Stomach (tissue), 9 donors: Measurements from ENCODE around the gene ATP10B. TPM values are rescaled to one million over a fixed set of nuclear protein-coding genes. Genes with fewer than 3 reads are reported as not detected.
"Not testable (repeated sequence)": the region's sequence is repeated elsewhere in the genome, so short reads cannot be mapped to it uniquely, and the experiment has no call there.

Source experiments
- DNase-seq, 2 donors: peaks; one replicate each; pipeline versions ENCODE4 v3.0.0 to v3.0.0-alpha.2; 2013 to 2019
- H3K27ac ChIP-seq, 5 donors: fragments of 200-600 bp in 4 of 5; sonication (generic) in 4 of 5; one replicate each; pipeline ENCODE4 v1.5.1; 2013 to 2019; ENCODE audit warnings: mild to moderate bottlenecking in 1 of 5, moderate library complexity in 1 of 5
- H3K27me3 ChIP-seq, 3 donors: fragments of 200-600 bp; sonication (generic); one replicate each; pipeline ENCODE4 v1.5.1; 2017 to 2019; ENCODE audit warnings: mixed run types in 1 of 3
- H3K36me3 ChIP-seq, 4 donors: fragments of 200-600 bp; sonication (generic); 1 replicate in 3 of 4; 2 replicates in 1 of 4; pipeline ENCODE4 v1.5.1; 2016 to 2019
- H3K4me1 ChIP-seq, 4 donors: fragments of 200-600 bp; sonication (generic); one replicate each; pipeline ENCODE4 v1.5.1; 2016 to 2019
- H3K4me3 ChIP-seq, 4 donors: fragments of 200-600 bp; sonication (generic) in 3 of 4; one replicate each; pipeline ENCODE4 v1.5.1; 2016 to 2019; ENCODE audit warnings: mild to moderate bottlenecking in 1 of 4
- H3K9me3 ChIP-seq, 4 donors: fragments of 200-600 bp; sonication (generic); one replicate each; pipeline ENCODE4 v1.5.1; 2016 to 2019
- CTCF ChIP-seq, 7 experiments: fragments of 450-650 bp in 4 of 7; fragments of 200-600 bp in 3 of 7; sonication (generic) in 3 of 7; IDR thresholded peaks; one replicate each; pipeline ENCODE4 v1.5.1; 2016 to 2019; ENCODE audit warnings: antibody characterized with exemption in 7 of 7, control low read depth in 2 of 7, mild to moderate bottlenecking in 1 of 7
- EP300 ChIP-seq: sonication (generic); formaldehyde crosslinking; IDR thresholded peaks from one replicate; pipeline ENCODE4 v1.6.1; 2017; ENCODE audit warnings: antibody characterized with exemption
- POLR2A ChIP-seq, 4 donors: fragments of 450-650 bp; IDR thresholded peaks; one replicate each; pipeline ENCODE4 v1.6.1; 2016; ENCODE audit warnings: antibody characterized with exemption in 4 of 4, control low read depth in 2 of 4, mild to moderate bottlenecking in 1 of 4, moderate library complexity in 1 of 4
- POLR2AphosphoS5 ChIP-seq, 3 donors: sonication (generic); formaldehyde crosslinking; IDR thresholded peaks; one replicate each; pipeline ENCODE4 v1.6.1; 2016; ENCODE audit warnings: antibody characterized with exemption in 3 of 3
- WGBS, 5 donors: extraction: QIAGEN DNeasy Blood & Tissue Kit in 3 of 5; methylation state at CpG; one replicate each; pipeline versions ENCODE4 v1.1.5 to v1.1.7; 2013 to 2018; 5-methylcytosine and 5-hydroxymethylcytosine counted together
- intact Hi-C: fragments of 100-400 bp; cut with DNase I; formaldehyde crosslinking; loops from one replicate; pipeline ENCODE4 v1.15.1; 2023; ENCODE audit warnings: low total_unique reads
- polyA plus RNA-seq, 3 donors: library from polyadenylated mRNA; stranded (reverse); fragments of 200-250 nt; gene quantifications; one replicate each; pipeline ENCODE4 v1.2.3, GENCODE V29; 2013
- total RNA-seq, 5 donors: library from RNA; depleted of rRNA; stranded (reverse); fragments of >200 nt; gene quantifications; one replicate each; pipeline versions ENCODE4 v1.1.0 to v1.2.3, GENCODE V29; 2014 to 2016
- donor health status: healthy with polysubstance abuse.
- donor health status: Bipolar disorder and iron deficiency.
- donor health status: healthy.

The ATP10B gene
- total and polyA plus RNA-seq, 8 donors, result 0.25 to 115 (median 4.4) TPM

GRCh38 chr5:160835376-160835775 lies 16.6 kb downstream of the ATP10B start:
- no peak for TF ChIP-seq POLR2A (IDR thresholded peaks at IDR 0.05)
- TF ChIP-seq EP300, result no peak
- no peak for TF ChIP-seq POLR2AphosphoS5 (IDR thresholded peaks at IDR 0.05)
- TF ChIP-seq CTCF (IDR thresholded peaks at IDR 0.05), result no peak
- no peaks in the 10 kb centered on the region for H3K27me3 ChIP-seq
- H3K4me3 ChIP-seq, result no peak overlapping the region
- H3K36me3 ChIP-seq, result no peaks in the 10 kb centered on the region
- intact Hi-C loops, result no loop called here
- no peak for DNase-seq
- no peak overlapping the region for H3K27ac ChIP-seq
- H3K4me1 ChIP-seq, result no peaks in the 10 kb centered on the region
- peaks cover 0 to 17% (median 10%) of the 10 kb centered on the region in 4 donors for H3K9me3 ChIP-seq

- H3K36me3 ChIP-seq, result no peaks in the 10 kb centered on the region
- no peak overlapping the region for H3K4me3 ChIP-seq
- H3K27ac ChIP-seq, result no peak overlapping the region
- 94 to 97% (median 95%) methylated on average over 2 of the region's 2 CpGs for WGBS, 5 donors
- no peak for TF ChIP-seq POLR2AphosphoS5 (IDR thresholded peaks at IDR 0.05)
- no peak for TF ChIP-seq EP300
- no peak for TF ChIP-seq POLR2A (IDR thresholded peaks at IDR 0.05)
- TF ChIP-seq CTCF (IDR thresholded peaks at IDR 0.05), result no peak
- no peaks in the 10 kb centered on the region for H3K4me1 ChIP-seq
- intact Hi-C loops, result no loop called here
- DNase-seq, result no peak
- peaks cover 0 to 17% (median 10%) of the 10 kb centered on the region in 4 donors for H3K9me3 ChIP-seq
- no peaks in the 10 kb centered on the region for H3K27me3 ChIP-seq
Measured at GRCh38 chr5:160833806-160834205, 18.2 kb downstream of the ATP10B start.

GRCh38 chr5:160831801-160832200 lies 20.2 kb downstream of the ATP10B start:
- intact Hi-C loops, result no loop called here
- H3K9me3 ChIP-seq, result peaks cover 0 to 27% (median 13%) of the 10 kb centered on the region in 4 donors
- H3K4me1 ChIP-seq, result no peaks in the 10 kb centered on the region
- H3K27ac ChIP-seq, result no peak overlapping the region
- H3K4me3 ChIP-seq, result no peak overlapping the region
- TF ChIP-seq EP300, result no peak
- TF ChIP-seq POLR2A (IDR thresholded peaks at IDR 0.05), result no peak
- no peak for DNase-seq
- no peaks in the 10 kb centered on the region for H3K36me3 ChIP-seq
- 44 to 60% (median 54%) methylated on average over 1 of the region's 1 CpG for WGBS, 5 donors
- no peaks in the 10 kb centered on the region for H3K27me3 ChIP-seq

GRCh38 chr5:160824301-160825001 lies 27.6 kb downstream of the ATP10B start:
- no peaks in the 10 kb centered on the region for H3K36me3 ChIP-seq
- TF ChIP-seq POLR2A (IDR thresholded peaks at IDR 0.05) (no peak), POLR2AphosphoS5 (IDR thresholded peaks at IDR 0.05) (no peak), EP300 (no peak), CTCF (IDR thresholded peaks at IDR 0.05) (no peak)
- H3K9me3 ChIP-seq, result peaks cover 0 to 30% (median 15%) of the 10 kb centered on the region in 4 donors
- H3K27ac ChIP-seq, result no peak overlapping the region
- H3K4me3 ChIP-seq, result no peak overlapping the region
- no peak for DNase-seq
- H3K4me1 ChIP-seq, result no peaks in the 10 kb centered on the region
- WGBS, 5 donors, result 73 to 91% (median 85%) methylated on average over 3 of the region's 3 CpGs
- intact Hi-C loops, result no loop called here
- no peaks in the 10 kb centered on the region for H3K27me3 ChIP-seq

GRCh38 chr5:160812996-160813395 lies 39.0 kb downstream of the ATP10B start:
- H3K4me1 ChIP-seq, H3K27ac ChIP-seq, H3K36me3 ChIP-seq, H3K4me3 ChIP-seq, H3K27me3 ChIP-seq, intact Hi-C loops, DNase-seq: not testable (repeated sequence)
- WGBS, 5 donors, result 90 to 98% (median 94%) methylated on average over 6 to 12 of the region's 12 CpGs
- peaks cover 0 to 13% (median 8%) of the 10 kb centered on the region in 4 donors for H3K9me3 ChIP-seq
